ENCODE data around the gene DLG2. TPM values are rescaled to one million over a fixed set of nuclear protein-coding genes. Genes with fewer than 3 reads are reported as not detected.

DLG2 gene
- total and polyA plus RNA-seq, 2 donors (not counting 3 experiments of a cell fraction or from before 2014, with no cell fraction given), result 0.15 to 1.1 TPM

GRCh38 chr11:83645561-83645960, 1981.6 kb downstream of the DLG2 start:
- TF ChIP-seq GATA2 (IDR thresholded peaks at IDR 0.05; ENCODE audit: insufficient read depth, insufficient read length, low read depth, low read length) (no peak), CTCF (IDR thresholded peaks at IDR 0.05; ENCODE audit: extremely low read depth in 1 of 2, insufficient read depth in 1 of 2, low read depth in 1 of 2, low read length in 2 of 2) (no peak), MAX (IDR thresholded peaks at IDR 0.05; ENCODE audit: insufficient read depth, insufficient read length) (no peak), MYC (IDR thresholded peaks at IDR 0.05; ENCODE audit: low read depth, low read length) (no peak), EZH2 (IDR thresholded peaks at IDR 0.05; ENCODE audit: borderline replicate concordance, low read depth, low read length, severe bottlenecking) (no peak), JUN (IDR thresholded peaks at IDR 0.05; ENCODE audit: borderline replicate concordance, insufficient read depth, insufficient read length, low read depth) (no peak), FOS (IDR thresholded peaks at IDR 0.05; ENCODE audit: borderline replicate concordance, insufficient read depth, low read length) (no peak), POLR2A (IDR thresholded peaks at IDR 0.05; ENCODE audit: low read depth, low read length) (no peak), POLR2AphosphoS5 (IDR thresholded peaks at IDR 0.05; ENCODE audit: insufficient read depth, low read depth, low read length) (no peak)
- Histone ChIP-seq H4K20me1 (replicated peaks; ENCODE audit: control insufficient read depth, extremely low read depth, insufficient read depth, low read length) (no peaks in the 10 kb centered on the region), H3K27me3 (ENCODE audit: control insufficient read depth in 2 of 2, insufficient read depth in 2 of 2, low read length in 2 of 2) (no peaks in the 10 kb centered on the region), H3K27ac (ENCODE audit: insufficient read depth, low read depth, low read length) (no peak overlapping the region), H3K79me2 (ENCODE audit: control insufficient read depth, insufficient read depth, low read length) (no peaks in the 10 kb centered on the region), H3K9me1 (replicated peaks; ENCODE audit: control insufficient read depth, extremely low read depth, insufficient read depth, low read length) (no peaks in the 10 kb centered on the region), H3K9ac (replicated peaks; ENCODE audit: extremely low read depth, insufficient read depth, low read length) (no peak overlapping the region), H3K9me3 (replicated peaks; ENCODE audit: control insufficient read depth, insufficient read depth, low read length) (no peaks in the 10 kb centered on the region), H3K4me3 (replicated peaks in 1 of 3; ENCODE audit: insufficient read depth in 1 of 3, low read depth in 1 of 3, low read length in 3 of 3) (no peak overlapping the region), H2AFZ (ENCODE audit: low read depth, low read length) (no peak overlapping the region), H3K36me3 (ENCODE audit: control insufficient read depth in 2 of 2, extremely low read depth in 1 of 2, insufficient read depth in 2 of 2, low read length in 2 of 2) (no peaks in the 10 kb centered on the region), H3K4me2 (ENCODE audit: insufficient read depth, low read length) (no peak overlapping the region), H3K4me1 (ENCODE audit: control insufficient read depth, extremely low read depth, insufficient read depth, low read length) (no peaks in the 10 kb centered on the region)
- intact Hi-C loops (cut with micrococcal nuclease) (no loop called here), dilution Hi-C loops (cut with MboI; ENCODE audit: extremely low pct_ligation_motif_present, low sequenced_read_pairs) (no loop called here)
- DNase-seq (ENCODE audit: low read depth, low spot score) (no peak), FAIRE-seq (no peak)
- POLR2A ChIA-PET, result no interaction called here
- BruUV-seq (replicated peaks), result no TSS peak
- CTCF ChIA-PET, result interaction anchor here (1.2 to 1.5 kb wide), 2 partner anchors 14 to 20 kb away, joined by 3 to 4 read pairs; no protein-coding TSS in a partner anchor
